ENCODE data around the gene MBIP. TPM values are rescaled to one million over a fixed set of nuclear protein-coding genes. Genes with fewer than 3 reads are reported as not detected.
"Not testable (repeated sequence)": the region's sequence is repeated elsewhere in the genome, so short reads cannot be mapped to it uniquely, and the experiment has no call there.

The MBIP gene
- total RNA-seq, 1 donor from 2014 or later, result 21.9 TPM

DNA sequence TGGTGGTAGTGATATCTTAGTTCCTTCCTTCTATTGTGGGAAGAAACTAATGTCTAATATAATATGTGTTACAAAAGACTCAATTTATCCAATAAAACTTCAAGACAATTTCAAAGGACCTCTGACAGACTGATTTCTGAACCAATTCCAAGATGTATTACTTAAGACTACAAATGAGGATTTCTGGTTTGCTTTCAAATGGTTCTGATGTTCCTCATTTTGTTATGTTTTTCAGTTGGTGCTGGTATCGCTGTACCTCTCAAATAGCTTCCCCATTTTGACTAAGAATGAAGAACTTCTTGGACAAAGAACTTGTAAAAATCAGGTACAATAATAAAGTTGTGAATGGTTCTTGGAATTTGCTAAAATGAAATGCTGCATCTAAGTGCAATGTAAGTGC, 19.4 kb upstream of the MBIP start:
- TF ChIP-seq, protein P1, sequence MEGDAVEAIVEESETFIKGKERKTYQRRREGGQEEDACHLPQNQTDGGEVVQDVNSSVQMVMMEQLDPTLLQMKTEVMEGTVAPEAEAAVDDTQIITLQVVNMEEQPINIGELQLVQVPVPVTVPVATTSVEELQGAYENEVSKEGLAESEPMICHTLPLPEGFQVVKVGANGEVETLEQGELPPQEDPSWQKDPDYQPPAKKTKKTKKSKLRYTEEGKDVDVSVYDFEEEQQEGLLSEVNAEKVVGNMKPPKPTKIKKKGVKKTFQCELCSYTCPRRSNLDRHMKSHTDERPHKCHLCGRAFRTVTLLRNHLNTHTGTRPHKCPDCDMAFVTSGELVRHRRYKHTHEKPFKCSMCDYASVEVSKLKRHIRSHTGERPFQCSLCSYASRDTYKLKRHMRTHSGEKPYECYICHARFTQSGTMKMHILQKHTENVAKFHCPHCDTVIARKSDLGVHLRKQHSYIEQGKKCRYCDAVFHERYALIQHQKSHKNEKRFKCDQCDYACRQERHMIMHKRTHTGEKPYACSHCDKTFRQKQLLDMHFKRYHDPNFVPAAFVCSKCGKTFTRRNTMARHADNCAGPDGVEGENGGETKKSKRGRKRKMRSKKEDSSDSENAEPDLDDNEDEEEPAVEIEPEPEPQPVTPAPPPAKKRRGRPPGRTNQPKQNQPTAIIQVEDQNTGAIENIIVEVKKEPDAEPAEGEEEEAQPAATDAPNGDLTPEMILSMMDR (IDR thresholded peaks at IDR 0.05), result no peak
- Mint-ChIP-seq H3K4me1 (ENCODE audit: low read depth) (no peaks in the 10 kb centered on the region), H3K36me3 (ENCODE audit: low read depth) (no peaks in the 10 kb centered on the region), H3K4me3 (ENCODE audit: unreplicated experiment) (no peak overlapping the region), H3K27me3 (ENCODE audit: low read depth) (peaks cover 37% of the 10 kb centered on the region), H3K27ac (ENCODE audit: unreplicated experiment) (no peak overlapping the region), H3K9me3 (ENCODE audit: low read depth) (no peaks in the 10 kb centered on the region)
- no peak for DNase-seq (ENCODE audit: low spot score)

DNA sequence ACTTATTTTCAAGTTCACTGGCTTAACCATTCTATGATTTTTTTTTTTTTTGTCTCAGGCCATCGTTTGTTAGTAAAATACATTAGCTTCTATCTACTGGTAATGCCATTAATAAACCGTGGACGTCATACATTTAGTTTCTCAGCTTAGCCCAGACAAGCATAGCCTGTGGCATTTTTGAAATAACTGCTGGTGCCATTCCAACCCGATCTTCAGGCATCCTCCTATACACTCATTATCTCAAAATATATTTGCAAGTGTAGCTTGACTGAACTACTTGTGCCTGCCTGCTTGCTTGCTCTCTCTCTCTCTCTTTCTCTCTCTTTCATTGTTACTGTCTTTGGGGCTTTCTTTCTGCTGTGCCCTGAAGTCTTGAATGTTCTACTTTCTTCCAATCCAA, 12.7 kb upstream of the MBIP start:
- H3K36me3 Mint-ChIP-seq (ENCODE audit: low read depth), result no peaks in the 10 kb centered on the region
- no peaks in the 10 kb centered on the region for H3K4me1 Mint-ChIP-seq (ENCODE audit: low read depth)
- peaks cover 45% of the 10 kb centered on the region for H3K27me3 Mint-ChIP-seq (ENCODE audit: low read depth)
- DNase-seq (ENCODE audit: low spot score), result no peak
- TF ChIP-seq, protein P1 (IDR thresholded peaks at IDR 0.05), result no peak
- H3K9me3 Mint-ChIP-seq (ENCODE audit: low read depth), result no peaks in the 10 kb centered on the region
- H3K27ac Mint-ChIP-seq (ENCODE audit: unreplicated experiment), result no peak overlapping the region
- H3K4me3 Mint-ChIP-seq (ENCODE audit: unreplicated experiment), result no peak overlapping the region

DNA sequence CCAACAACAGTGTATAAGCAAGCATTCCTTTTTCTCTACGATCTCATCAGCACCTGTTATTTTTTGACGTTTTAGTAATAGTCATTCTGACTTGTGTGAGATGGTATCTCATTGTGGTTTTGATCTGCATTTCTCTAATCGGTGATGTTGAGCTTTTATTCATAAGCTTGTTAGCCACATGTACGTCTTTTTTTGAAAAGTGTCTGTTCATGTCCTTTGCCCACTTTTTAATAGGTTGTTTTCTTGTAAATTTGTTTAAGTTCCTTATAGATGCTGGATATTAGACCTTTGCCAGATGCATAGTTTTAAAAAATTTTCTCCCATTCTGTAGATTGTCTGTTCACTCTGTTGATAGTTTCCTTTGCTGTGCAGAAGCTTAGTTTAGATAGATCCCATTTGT, 7.1 kb upstream of the MBIP start:
- DNase-seq (ENCODE audit: low spot score); H3K36me3 Mint-ChIP-seq (ENCODE audit: low read depth); H3K27ac Mint-ChIP-seq (ENCODE audit: unreplicated experiment); H3K4me1 Mint-ChIP-seq (ENCODE audit: low read depth); H3K4me3 Mint-ChIP-seq (ENCODE audit: unreplicated experiment): not testable (repeated sequence)
- H3K9me3 Mint-ChIP-seq (ENCODE audit: low read depth), result peaks cover 12% of the 10 kb centered on the region
- H3K27me3 Mint-ChIP-seq (ENCODE audit: low read depth), result peaks cover 61% of the 10 kb centered on the region

DNA sequence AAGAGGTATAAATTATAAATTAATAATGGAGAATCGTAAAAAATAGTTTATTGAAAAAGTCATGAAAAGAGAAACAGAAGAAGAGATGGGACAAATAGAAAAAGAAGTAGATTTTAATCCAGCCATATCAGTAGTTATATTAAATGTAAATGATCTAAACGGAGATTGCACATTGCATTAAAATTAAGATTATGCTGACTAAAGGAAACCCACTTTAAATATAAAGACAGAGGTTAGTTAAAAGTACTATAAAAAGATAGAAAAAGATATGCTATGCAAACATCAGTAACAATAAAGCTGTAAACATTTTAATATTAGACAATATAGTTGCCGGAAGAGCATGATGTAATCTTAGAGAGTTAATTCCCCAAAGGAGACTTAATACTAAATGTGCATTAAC, 5.4 kb upstream of the MBIP start:
- TF ChIP-seq, protein P1 (IDR thresholded peaks at IDR 0.05), result no peak
- Mint-ChIP-seq H3K4me3 (ENCODE audit: unreplicated experiment) (no peak overlapping the region), H3K27me3 (ENCODE audit: low read depth) (peaks cover 54% of the 10 kb centered on the region), H3K27ac (ENCODE audit: unreplicated experiment) (no peak overlapping the region), H3K4me1 (ENCODE audit: low read depth) (peaks cover 2% of the 10 kb centered on the region), H3K36me3 (ENCODE audit: low read depth) (peaks cover 1% of the 10 kb centered on the region), H3K9me3 (ENCODE audit: low read depth) (peaks cover 12% of the 10 kb centered on the region)
- DNase-seq (ENCODE audit: low spot score), result no peak

DNA sequence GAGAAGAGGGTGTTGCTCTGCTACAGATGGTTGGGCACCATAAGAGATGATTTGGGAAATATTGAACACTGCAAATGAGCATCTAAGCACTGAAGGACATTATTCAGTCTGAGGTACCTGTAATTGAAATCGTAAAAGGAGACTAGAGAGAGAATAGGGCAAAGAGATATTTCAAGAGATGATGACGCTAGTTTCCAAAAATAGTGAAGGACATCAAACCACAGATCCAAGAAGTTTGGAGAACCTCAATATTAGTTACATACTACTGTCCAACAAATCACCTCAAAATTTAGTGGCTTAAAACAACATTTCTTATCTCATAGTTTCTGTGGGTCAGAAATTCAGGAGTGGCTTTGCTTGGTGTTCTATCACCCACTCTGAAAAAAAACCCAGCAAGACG, 4.5 kb upstream of the MBIP start:
- H3K36me3 Mint-ChIP-seq (ENCODE audit: low read depth), result peaks cover 4% of the 10 kb centered on the region
- peaks cover 49% of the 10 kb centered on the region for H3K27me3 Mint-ChIP-seq (ENCODE audit: low read depth)
- no peak overlapping the region for H3K4me3 Mint-ChIP-seq (ENCODE audit: unreplicated experiment)
- peaks cover 15% of the 10 kb centered on the region for H3K9me3 Mint-ChIP-seq (ENCODE audit: low read depth)
- H3K4me1 Mint-ChIP-seq (ENCODE audit: low read depth), result peaks cover 6% of the 10 kb centered on the region
- no peak overlapping the region for H3K27ac Mint-ChIP-seq (ENCODE audit: unreplicated experiment)
- DNase-seq (ENCODE audit: low spot score), result no peak
- TF ChIP-seq, protein P1 (IDR thresholded peaks at IDR 0.05), result no peak

DNA sequence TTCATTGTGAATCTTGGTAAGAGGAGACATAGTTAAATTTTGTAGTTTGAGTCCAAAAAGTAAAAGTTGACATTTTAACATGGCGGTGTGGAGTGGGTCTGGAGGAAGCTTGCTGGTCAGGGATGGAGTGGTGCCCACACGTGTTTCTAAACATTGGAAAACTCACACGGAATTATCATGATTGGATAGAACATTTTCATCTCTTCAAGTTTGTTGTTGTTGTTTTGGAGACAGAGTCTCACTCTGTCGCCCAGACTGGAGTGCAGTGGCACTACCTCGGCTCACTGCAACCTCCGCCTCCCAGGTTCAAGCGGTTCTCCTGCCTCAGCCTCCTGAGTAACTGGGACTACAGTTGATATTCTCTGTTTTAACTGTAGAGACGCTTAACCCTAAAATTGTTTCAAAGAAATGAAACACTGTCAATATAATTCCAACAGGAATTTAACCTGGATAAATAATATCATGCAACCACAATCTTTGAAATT, 502 bp upstream of the MBIP start:
- no peak for DNase-seq (ENCODE audit: low spot score)
- Mint-ChIP-seq H3K27ac (ENCODE audit: unreplicated experiment) (peak overlapping the region; percentile 92), H3K36me3 (ENCODE audit: low read depth) (peaks cover 2% of the 10 kb centered on the region), H3K9me3 (ENCODE audit: low read depth) (peaks cover 6% of the 10 kb centered on the region), H3K4me3 (ENCODE audit: unreplicated experiment) (peak overlapping the region; percentile 78), H3K27me3 (ENCODE audit: low read depth) (peaks cover 25% of the 10 kb centered on the region), H3K4me1 (ENCODE audit: low read depth) (peaks cover 23% of the 10 kb centered on the region)
- TF ChIP-seq, protein P1 (IDR thresholded peaks at IDR 0.05), result no peak
